Adipocyte (in vitro differentiated cells): ENCODE data around the gene UTS2B.

Experiments used
- DNase-seq: peaks from one replicate; pipeline ENCODE4 v3.0.0-alpha.2; 2015; ENCODE audit warnings: low read depth
- H3K27me3 ChIP-seq: replicated peaks from 2 replicates; pipeline ENCODE4 v1.7.0; 2013; ENCODE audit warnings: mild to moderate bottlenecking, low read length, moderate library complexity; ENCODE audit not compliant: control insufficient read depth, insufficient read depth
- H3K36me3 ChIP-seq: 2 replicates; pipeline ENCODE4 v1.7.0; 2013; ENCODE audit warnings: low read length, mild to moderate bottlenecking, moderate library complexity; ENCODE audit not compliant: control insufficient read depth, insufficient read depth, severe bottlenecking
- H3K4me1 ChIP-seq: 2 replicates; pipeline ENCODE4 v1.7.0; 2013; ENCODE audit warnings: mild to moderate bottlenecking, low read length, moderate library complexity; ENCODE audit not compliant: control insufficient read depth, insufficient read depth
- H3K4me3 ChIP-seq: 2 replicates; pipeline ENCODE4 v1.7.0; 2013; ENCODE audit warnings: mild to moderate bottlenecking, low read length, moderate library complexity
- H3K9ac ChIP-seq: 2 replicates; pipeline ENCODE4 v1.7.0; 2013; ENCODE audit warnings: mild to moderate bottlenecking, low read length, moderate library complexity
- H3K9me3 ChIP-seq: 2 replicates; pipeline ENCODE4 v1.7.0; 2013; ENCODE audit warnings: mild to moderate bottlenecking, low read length, moderate library complexity; ENCODE audit not compliant: control insufficient read depth

UTS2B gene

DNA sequence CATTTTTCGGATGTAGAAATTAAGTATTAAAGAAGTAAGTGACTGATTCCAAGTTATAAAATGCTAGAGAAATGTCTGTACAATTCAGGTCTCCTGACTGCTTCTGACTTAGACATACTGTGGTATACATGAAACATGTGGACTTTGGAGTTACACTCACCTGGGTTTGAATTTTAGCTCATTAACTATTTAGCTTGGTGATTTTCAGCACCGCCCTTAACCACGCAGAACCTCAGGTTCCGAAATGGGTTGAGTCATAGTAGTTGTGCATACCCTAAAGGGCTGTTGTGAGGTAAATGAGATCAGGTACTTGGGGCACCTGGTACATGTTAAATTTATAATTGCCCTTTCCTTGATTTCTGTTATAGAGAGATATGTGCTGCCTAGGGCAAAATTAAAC is 32.9 kb upstream of the UTS2B start:
- Histone ChIP-seq H3K4me3 (no peak overlapping the region), H3K9me3 (no peaks in the 10 kb centered on the region), H3K27me3 (no peaks in the 10 kb centered on the region), H3K9ac (no peak overlapping the region), H3K36me3 (peaks cover 84% of the 10 kb centered on the region), H3K4me1 (no peaks in the 10 kb centered on the region)
- no peak for DNase-seq

DNA sequence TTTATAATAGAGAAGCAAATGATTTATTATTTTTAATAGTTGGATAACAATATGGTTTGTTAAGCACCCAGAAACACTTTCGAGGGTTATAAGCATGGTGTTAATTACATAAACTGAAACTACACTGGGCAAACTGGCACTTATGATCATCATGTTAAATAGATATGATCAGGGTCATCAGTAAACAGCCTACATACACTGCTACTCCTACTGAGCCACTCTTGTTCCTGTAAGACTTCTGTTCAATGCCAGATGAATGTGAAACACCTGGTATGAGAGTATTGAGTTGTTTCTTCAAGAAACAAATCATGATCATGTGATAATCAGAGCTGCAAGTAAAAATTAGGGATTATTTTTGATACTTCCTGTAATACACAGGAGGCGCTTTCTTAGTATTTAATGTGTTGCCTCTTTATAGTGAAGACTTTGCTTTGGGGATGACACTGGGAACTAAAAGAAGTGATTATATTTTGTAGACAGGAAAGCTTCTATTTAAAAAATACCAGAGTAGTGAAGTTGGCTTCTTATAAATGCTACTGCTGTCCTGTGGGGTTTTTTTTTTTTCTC is 32.3 kb upstream of the UTS2B start:
- Histone ChIP-seq H3K4me1 (no peaks in the 10 kb centered on the region), H3K27me3 (no peaks in the 10 kb centered on the region), H3K9ac (no peak overlapping the region), H3K9me3 (no peaks in the 10 kb centered on the region), H3K4me3 (no peak overlapping the region), H3K36me3 (peaks cover 86% of the 10 kb centered on the region)
- DNase-seq: no peak

DNA sequence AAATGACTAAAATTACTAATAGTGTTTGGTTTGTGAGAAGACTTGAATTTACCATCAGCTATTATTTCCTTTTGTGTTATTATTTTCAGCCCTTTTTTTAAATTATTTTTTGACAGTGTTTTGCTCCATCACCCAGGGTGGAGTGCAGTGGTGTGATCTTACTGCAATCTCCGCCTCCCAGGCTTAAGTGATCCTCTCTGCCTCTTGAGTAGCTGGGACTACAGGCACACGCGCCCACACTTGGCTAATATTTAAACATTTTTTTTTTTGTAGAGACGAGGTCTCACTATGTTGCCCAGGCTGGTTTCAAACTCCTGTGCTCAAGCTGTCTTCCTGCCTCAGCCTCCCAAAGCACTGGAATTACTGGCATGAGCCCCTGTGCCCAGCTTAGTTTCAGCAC is 31.7 kb upstream of the UTS2B start:
- DNase-seq: no peak
- H3K36me3 ChIP-seq: peaks cover 88% of the 10 kb centered on the region
- H3K9ac ChIP-seq: no peak overlapping the region
- H3K4me3 ChIP-seq: no peak overlapping the region
- H3K27me3 ChIP-seq: no peaks in the 10 kb centered on the region
- peaks cover 4% of the 10 kb centered on the region for H3K4me1 ChIP-seq
- no peaks in the 10 kb centered on the region for H3K9me3 ChIP-seq

DNA sequence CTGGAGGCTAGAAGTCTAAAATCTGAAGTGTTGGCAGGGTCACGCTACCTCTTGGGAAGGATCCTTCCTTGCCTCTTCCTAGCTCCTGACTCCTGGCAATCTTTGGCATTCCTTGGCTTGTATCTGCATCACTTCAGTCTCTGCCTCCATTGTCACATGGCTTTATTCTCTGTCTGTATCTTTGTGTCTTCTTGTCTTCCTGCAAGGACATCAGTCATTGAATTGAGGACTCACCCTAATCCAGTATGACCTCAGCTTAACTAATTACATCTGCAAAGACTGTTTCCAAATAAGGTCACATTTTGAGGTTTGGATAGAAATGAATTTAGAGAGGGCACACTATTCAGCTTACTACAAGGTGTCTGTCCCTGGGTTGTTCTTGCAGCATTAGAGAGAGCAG is 31.1 kb upstream of the UTS2B start:
- no peaks in the 10 kb centered on the region for H3K27me3 ChIP-seq
- DNase-seq: no peak
- H3K9me3 ChIP-seq: no peaks in the 10 kb centered on the region
- peaks cover 82% of the 10 kb centered on the region for H3K36me3 ChIP-seq
- H3K4me1 ChIP-seq: peaks cover 10% of the 10 kb centered on the region
- H3K9ac ChIP-seq: no peak overlapping the region
- no peak overlapping the region for H3K4me3 ChIP-seq

DNA sequence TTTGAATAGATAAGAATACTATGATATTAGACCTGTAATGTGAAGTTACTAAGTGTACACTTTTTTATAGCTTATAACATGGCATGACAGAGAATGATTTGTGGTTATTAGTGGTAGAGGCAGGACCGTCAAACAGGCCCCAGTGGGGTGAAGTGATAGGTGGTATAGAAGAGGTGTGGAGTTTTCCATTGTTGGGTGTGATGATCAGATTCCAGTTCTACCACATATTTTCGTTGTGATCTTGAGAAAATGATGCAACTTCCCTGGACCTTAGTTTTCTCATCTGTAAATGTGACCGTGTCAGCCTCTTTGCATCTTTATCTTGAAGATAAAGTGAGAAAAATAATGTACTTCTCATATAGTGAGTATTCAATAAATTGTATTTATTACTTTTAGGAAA is 30.3 kb upstream of the UTS2B start:
- no peak for DNase-seq
- H3K36me3 ChIP-seq: peaks cover 73% of the 10 kb centered on the region
- H3K4me1 ChIP-seq: peaks cover 17% of the 10 kb centered on the region
- H3K4me3 ChIP-seq: no peak overlapping the region
- H3K27me3 ChIP-seq: no peaks in the 10 kb centered on the region
- no peaks in the 10 kb centered on the region for H3K9me3 ChIP-seq
- H3K9ac ChIP-seq: no peak overlapping the region

DNA sequence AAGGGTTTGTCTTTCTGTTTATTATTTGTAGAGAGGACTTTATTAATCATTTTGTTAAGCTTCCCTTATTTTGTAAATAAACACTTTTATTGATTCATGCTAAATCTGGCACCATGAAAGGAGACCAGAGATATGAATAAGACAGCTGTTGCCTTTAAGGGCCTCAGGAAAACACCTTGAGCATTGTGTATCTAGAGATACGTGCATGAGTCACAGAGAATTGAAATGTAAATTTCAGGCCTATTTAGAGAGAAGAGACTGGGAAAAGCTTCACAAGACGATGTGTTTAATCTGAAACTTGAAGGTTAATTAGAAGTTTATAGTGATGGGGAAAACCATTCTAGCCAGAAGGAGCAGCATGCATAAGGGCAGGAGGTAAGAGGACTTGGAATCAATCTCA is 28.6 kb upstream of the UTS2B start:
- peaks cover 63% of the 10 kb centered on the region for H3K36me3 ChIP-seq

DNA sequence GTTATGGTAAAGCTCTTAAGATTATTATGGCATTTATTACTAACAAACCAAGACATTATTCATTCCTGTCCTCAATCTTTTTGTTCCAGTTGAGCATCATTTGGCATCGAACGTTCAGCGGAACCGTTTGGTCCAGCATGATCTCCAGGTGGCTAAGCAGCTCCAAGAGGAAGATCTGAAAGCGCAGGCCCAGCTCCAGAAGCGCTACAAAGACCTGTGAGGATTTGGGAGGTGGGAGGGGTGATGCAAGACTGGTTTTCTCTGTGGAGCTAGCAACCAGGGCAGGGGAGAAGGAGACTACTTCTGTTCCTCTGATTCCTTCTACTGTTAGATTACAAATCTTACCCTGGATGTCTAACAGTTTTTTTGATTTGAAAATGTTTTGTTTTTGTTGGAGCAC is 27.6 kb upstream of the UTS2B start:
- H3K27me3 ChIP-seq: no peaks in the 10 kb centered on the region
- H3K36me3 ChIP-seq: peaks cover 55% of the 10 kb centered on the region
- H3K9ac ChIP-seq: no peak overlapping the region
- no peak overlapping the region for H3K4me3 ChIP-seq
- H3K9me3 ChIP-seq: no peaks in the 10 kb centered on the region
- peaks cover 20% of the 10 kb centered on the region for H3K4me1 ChIP-seq
- DNase-seq: no peak

More for the DNA sequence above, 28.6 kb upstream of the UTS2B start:
- Histone ChIP-seq H3K9me3 (no peaks in the 10 kb centered on the region), H3K9ac (no peak overlapping the region), H3K4me3 (no peak overlapping the region), H3K27me3 (no peaks in the 10 kb centered on the region), H3K4me1 (peaks cover 17% of the 10 kb centered on the region)
- no peak for DNase-seq

DNA sequence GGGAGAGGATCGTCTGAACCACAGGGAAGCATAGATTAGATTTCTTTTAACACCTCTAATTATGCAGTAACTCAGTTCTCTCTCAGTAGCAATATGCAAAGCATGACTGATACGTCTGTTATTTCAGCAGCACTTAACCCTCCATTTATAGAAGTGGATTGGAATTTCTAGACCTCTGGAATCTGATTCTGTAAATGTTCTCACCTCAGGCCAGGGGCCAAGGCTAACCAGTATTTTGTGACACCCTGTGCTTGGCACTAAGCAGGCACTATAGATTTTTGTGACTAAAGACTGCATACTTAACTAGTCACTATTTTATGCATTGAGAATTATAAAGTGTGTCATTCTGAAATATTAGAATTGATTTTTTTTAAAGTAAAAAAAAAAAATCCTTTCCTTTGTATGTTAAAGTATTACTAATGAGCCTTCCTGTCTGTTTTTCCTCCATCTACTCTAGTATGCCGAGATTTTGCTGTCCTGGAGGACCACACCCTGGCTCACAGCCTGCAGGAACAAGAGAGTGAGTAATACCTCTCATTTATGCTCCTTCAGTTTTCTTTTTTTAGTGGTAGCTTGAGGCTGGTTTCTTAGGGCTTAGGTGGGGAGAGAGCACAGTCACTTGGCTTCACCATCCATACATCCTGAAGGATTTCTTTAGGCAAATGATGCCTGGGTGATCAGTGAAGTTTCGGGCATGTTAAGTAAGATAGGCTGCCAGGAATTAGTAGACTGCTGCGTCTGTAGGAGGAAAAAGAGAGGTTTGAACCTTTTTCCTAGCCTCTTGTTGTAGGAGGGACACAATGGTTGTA is 26.5 kb upstream of the UTS2B start:
- H3K36me3 ChIP-seq: peaks cover 44% of the 10 kb centered on the region
- no peaks in the 10 kb centered on the region for H3K27me3 ChIP-seq
- H3K4me3 ChIP-seq: no peak overlapping the region
- DNase-seq: peak; percentile 65
- peaks cover 20% of the 10 kb centered on the region for H3K4me1 ChIP-seq
- no peaks in the 10 kb centered on the region for H3K9me3 ChIP-seq
- H3K9ac ChIP-seq: peak overlapping the region; percentile 31

DNA sequence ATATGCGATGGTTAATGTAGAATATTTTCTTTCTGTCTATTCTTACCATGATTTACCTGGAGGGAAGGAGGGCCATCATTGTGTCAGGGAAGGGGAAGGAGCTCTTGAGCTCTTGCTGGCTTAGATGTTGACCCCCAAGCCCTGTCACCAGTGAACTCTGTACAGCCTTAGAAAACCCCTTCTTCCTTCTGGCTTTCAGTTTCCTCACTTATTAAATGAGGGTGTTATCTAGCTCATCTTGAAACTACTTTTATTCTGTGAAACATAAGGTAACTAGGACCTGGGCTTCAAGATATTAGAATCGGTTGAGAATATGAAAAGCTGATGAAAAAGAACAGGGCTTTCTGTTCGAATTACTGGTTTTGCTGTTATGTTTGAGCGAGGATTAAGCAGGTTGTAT is 25.1 kb upstream of the UTS2B start:
- DNase-seq: no peak
- Histone ChIP-seq H3K9me3 (no peaks in the 10 kb centered on the region), H3K4me1 (peaks cover 25% of the 10 kb centered on the region), H3K4me3 (no peak overlapping the region), H3K36me3 (peaks cover 30% of the 10 kb centered on the region), H3K27me3 (no peaks in the 10 kb centered on the region), H3K9ac (no peak overlapping the region)

DNA sequence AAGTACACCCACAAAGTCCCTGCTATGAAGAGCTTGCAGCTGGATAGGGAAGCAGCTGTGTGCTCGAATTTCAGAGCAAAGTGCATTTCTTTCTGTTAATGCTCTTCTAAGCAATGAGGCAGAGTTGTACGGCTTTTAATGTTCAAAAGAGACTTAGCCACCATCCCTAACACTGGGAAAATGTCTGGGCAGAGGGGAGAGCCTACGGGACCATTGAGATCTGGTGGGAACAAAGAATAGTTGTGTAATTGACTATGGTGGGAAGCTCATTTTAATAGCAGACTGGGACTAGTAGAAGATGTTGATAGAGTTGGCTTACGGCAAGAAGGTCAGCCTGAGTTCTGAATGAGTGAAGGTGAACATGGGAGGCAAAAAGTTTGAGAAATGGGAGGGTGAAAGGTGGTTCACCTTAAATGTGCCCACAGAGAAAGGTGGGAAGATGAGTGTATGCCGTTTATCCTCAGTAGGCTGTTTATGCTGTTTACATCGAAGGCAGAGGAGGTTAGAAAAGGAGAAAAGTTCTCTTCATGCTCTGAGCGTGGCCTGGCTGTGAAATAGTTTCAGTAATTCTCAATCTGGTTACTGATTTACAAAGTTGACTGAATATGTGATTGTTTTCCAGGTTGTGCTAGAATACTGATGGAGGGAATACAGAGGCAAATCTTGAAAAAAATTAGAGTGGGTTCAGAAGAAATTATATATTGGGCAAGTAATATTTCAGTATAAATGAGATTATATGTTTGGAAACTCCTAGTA is 22.9 kb upstream of the UTS2B start:
- H3K9me3 ChIP-seq: no peaks in the 10 kb centered on the region
- no peak overlapping the region for H3K4me3 ChIP-seq
- no peak overlapping the region for H3K9ac ChIP-seq
- H3K36me3 ChIP-seq: peaks cover 8% of the 10 kb centered on the region
- H3K27me3 ChIP-seq: no peaks in the 10 kb centered on the region
- DNase-seq: no peak
- peaks cover 29% of the 10 kb centered on the region for H3K4me1 ChIP-seq

DNA sequence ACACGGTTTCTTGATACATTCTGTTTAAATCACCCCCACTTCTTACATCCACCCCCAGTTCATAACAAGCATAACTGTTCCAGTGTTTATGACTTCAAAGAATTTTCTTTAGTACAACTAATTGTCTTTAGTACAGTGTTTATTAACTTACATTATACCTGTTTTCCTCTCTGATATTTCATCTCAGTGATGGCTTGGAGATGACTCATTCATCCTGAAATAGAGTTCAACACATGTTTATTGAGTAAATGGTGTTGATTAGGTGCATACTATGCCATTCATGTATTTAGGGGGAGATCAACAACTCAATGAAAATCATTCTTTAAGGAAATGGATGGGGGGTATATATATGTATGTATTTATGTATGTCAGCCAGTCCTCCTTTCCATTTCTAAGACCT is 21.7 kb upstream of the UTS2B start:
- DNase-seq: no peak
- Histone ChIP-seq H3K36me3 (no peaks in the 10 kb centered on the region), H3K4me1 (peaks cover 25% of the 10 kb centered on the region), H3K27me3 (no peaks in the 10 kb centered on the region), H3K4me3 (no peak overlapping the region), H3K9me3 (no peaks in the 10 kb centered on the region), H3K9ac (no peak overlapping the region)
